ENCODE measurements around the gene TERB2.

Gene TERB2

DNA sequence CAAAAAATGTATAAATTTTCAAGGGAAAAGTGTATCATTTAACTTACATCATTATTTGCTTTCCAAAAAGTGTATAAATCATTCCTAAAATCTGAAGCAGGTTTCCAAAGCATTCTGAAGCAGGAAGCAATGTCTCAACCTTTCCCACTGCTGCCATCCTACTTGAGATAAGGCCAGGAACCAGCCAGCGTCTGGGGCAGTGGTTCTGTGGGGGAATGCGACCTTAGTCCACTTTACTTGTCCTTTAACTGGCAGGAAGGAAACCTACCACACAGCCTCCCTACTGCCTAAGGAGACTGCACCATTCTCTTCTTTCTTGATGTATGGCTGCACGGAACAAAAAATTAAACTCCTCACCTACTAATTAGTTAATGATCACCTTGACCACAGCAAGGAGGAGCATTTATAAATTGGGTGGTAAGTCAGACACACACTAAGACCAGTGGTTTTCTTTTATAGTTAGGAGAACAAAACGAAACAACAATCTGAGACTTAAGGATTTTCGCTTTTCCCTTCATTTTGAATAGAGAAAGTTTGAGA, 70.2 kb downstream of the TERB2 start:
- no peak for DNase-seq (ENCODE audit: low read depth)
- no peak overlapping the region for H3K4me3 ChIP-seq (ENCODE audit: low read length)
- TF ChIP-seq, protein P1, sequence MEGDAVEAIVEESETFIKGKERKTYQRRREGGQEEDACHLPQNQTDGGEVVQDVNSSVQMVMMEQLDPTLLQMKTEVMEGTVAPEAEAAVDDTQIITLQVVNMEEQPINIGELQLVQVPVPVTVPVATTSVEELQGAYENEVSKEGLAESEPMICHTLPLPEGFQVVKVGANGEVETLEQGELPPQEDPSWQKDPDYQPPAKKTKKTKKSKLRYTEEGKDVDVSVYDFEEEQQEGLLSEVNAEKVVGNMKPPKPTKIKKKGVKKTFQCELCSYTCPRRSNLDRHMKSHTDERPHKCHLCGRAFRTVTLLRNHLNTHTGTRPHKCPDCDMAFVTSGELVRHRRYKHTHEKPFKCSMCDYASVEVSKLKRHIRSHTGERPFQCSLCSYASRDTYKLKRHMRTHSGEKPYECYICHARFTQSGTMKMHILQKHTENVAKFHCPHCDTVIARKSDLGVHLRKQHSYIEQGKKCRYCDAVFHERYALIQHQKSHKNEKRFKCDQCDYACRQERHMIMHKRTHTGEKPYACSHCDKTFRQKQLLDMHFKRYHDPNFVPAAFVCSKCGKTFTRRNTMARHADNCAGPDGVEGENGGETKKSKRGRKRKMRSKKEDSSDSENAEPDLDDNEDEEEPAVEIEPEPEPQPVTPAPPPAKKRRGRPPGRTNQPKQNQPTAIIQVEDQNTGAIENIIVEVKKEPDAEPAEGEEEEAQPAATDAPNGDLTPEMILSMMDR (IDR thresholded peaks at IDR 0.05; ENCODE audit: insufficient read depth, low read depth, low read length, missing control alignments): no peak

DNA sequence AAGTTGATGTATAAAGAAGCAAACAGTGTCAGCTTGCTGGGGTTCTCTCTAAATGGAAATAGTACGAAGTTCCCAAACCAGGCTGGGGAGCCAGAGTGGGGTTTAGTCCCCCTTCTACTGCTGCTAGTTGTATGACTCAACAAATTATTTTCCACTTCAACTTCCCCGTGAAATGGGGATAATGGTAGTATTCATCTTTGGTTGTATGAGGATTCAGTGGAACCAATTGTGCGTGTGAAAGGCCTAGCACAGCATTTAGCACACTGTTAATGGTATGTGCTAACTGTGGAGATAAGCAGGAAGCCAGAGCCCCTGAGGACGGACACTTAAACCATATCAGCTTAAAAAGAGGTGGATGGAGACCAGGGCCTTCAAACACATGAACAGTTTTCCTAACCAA, 70.7 kb downstream of the TERB2 start:
- no peak for DNase-seq (ENCODE audit: low read depth)
- H3K4me3 ChIP-seq (ENCODE audit: low read length): no peak overlapping the region
- TF ChIP-seq, protein P1 (IDR thresholded peaks at IDR 0.05; ENCODE audit: insufficient read depth, low read depth, low read length, missing control alignments): no peak
